ENCODE measurements around the gene UPK2. TPM values are rescaled to one million over a fixed set of nuclear protein-coding genes. Genes with fewer than 3 reads are reported as not detected.
A peak's percentile ranks its signal among the peaks of the same experiment; 100 is the strongest.
"Not testable (repeated sequence)": the region's sequence is repeated elsewhere in the genome, so short reads cannot be mapped to it uniquely, and the experiment has no call there.

UPK2 gene
- polyA plus RNA-seq, 6 donors from 2014 or later, result 0.33 to 0.43 (median 0.35) TPM; not detected in 3

DNA sequence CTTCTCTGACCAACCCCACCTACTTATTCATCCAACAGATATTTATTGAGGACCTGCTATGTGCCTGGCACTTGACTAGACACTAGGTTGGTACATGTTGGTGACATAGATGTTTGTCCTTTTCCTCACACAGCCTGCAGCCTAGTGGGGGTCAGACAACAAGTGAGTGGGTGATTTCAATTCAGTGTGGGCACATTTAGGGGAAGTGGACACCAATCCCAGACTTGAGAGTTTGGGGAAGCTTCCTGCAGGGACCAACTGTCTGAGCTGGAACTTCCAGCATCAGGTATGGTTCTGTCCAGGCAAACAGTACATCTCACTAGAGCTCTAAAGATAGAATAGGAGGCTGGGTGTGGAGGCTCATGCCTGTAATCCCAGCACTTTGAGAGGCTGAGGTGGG, 24.5 kb upstream of the UPK2 start:
- no peak for ATAC-seq (ENCODE audit: low read depth in 2 of 2)
- Mint-ChIP-seq H3K4me3 (peak overlapping the region in 3 of 8 donors; percentile 55 to 95 (median 66)), H3K36me3 (peaks cover 0 to 1% of the 10 kb centered on the region in 2 donors)

DNA sequence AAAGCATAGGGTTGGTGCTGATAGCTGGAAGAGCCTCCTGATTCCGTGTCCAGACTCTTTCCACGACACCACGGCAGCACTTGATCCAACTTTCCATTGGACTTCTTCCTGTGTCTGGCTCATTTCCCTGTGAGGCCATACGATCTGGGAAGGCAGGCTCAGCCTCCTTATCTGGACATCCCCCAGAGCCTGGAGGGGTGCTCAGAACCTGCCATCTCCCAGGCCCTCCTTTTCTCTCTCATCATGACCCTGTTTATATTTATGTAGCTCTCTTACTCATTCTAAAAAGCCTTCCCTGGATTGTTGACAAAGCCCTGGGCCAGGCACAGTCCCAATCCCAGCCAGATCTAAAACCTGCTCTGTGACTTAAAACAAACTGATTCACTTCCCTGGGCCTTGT, 22.6 kb upstream of the UPK2 start:
- Mint-ChIP-seq H3K27me3 (peaks cover 0 to 1% (median 0%) of the 10 kb centered on the region in 3 donors), H3K4me3 (peak overlapping the region in 3 of 8 donors; percentile 16 to 56 (median 40)), H3K27ac (peak overlapping the region in 3 of 6 donors; percentile 20 to 53 (median 31)), H3K4me1 (peaks cover 29 to 59% (median 46%) of the 10 kb centered on the region in 3 donors), H3K9me3 (no peaks in the 10 kb centered on the region), H3K36me3 (no peaks in the 10 kb centered on the region)
- ATAC-seq (ENCODE audit: low read depth in 2 of 2), result no peak
- DNase-seq, result no peak

More for the DNA sequence above, 24.5 kb upstream of the UPK2 start:
- no peak for DNase-seq
- peaks cover 0 to 3% (median 0%) of the 10 kb centered on the region in 7 donors for H3K9me3 Mint-ChIP-seq
- peaks cover 39 to 77% (median 58%) of the 10 kb centered on the region in 3 donors for H3K4me1 Mint-ChIP-seq
- peak overlapping the region in 1 of 6 donors; percentile 100 for H3K27ac Mint-ChIP-seq
- peaks cover 0 to under 1% (median 0%) of the 10 kb centered on the region in 3 donors for H3K27me3 Mint-ChIP-seq

DNA sequence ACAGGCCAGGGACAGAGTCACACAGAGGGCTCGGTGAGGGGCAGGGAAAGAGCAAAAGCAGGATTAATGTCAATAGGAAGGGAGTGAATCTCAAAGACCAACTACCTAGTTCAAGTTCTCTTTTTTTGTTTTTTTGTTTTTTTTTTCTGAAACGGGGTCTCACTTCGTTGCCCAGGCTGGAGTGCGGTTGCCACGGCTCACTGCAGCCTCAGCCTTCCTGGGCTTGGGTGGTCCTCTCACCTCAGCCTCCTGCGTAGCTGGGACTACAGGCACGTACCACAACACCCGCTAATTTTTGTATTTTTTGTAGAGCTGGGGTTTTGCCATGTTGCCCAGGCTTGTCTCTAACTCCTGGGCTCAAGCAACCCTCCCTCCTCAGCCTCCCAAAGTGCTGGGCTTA, 20.7 kb upstream of the UPK2 start:
- no peaks in the 10 kb centered on the region for H3K36me3 Mint-ChIP-seq
- H3K9me3 Mint-ChIP-seq, result no peaks in the 10 kb centered on the region
- H3K27ac Mint-ChIP-seq, result peak overlapping the region; percentile 34 to 94 (median 80)
- peak overlapping the region; percentile 44 to 86 (median 74) for H3K4me3 Mint-ChIP-seq
- ATAC-seq (ENCODE audit: low read depth in 2 of 2) (peak; percentile 87 to 90), DNase-seq (peak; percentile 67)
- peaks cover 0 to 5% (median 4%) of the 10 kb centered on the region in 3 donors for H3K27me3 Mint-ChIP-seq
- peaks cover 29 to 66% (median 44%) of the 10 kb centered on the region in 3 donors for H3K4me1 Mint-ChIP-seq

DNA sequence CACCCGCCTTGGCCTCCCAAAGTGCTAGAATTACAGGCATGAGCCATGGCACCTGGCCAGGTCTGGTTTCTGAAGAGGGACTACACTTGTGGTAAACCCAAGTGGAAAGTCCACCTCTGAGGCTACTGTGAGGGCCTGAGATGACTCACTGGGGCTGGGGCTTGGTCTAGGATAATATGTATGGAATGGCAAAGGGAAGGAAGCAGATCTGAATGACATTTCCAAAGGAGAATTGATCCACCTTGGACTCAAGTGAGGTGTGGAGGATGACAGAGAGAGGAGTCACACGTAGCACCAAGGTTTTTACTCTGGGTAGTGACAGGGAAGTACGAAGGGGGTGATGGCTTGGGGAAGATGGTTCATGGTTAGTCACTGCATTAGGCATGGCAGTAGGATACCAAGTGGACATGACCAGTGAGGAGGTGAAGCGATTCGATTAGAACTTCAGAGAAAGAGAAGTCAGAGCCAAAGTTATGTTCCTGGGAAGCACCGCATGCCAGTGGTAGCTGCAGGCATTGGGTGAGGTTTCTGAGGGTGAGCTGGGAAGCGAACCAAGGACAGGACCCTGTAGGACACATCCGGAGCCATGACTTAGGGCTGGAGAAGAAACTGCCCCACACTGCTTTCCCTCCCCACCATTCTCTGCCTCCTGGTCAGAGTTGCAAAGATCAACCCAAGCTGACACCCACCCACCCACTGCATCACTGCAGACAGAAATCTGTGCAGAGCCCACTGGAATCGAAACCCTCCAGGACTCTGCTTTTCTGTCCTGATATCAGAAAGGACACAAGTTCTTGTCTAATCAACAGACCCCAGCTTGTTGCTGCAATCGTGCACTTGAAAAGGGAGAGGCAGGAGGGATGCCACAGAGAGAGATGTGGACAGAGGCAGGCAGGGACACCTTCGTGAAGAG, 17.4 kb upstream of the UPK2 start:
- no peak for DNase-seq
- Mint-ChIP-seq H3K27ac (peak overlapping the region in 2 of 6 donors; percentile 17 to 95), H3K4me3 (peak overlapping the region in 1 of 8 donors; percentile 31)

GRCh38 chr11:118939404-118939915, 16.6 kb upstream of the UPK2 start:
- Mint-ChIP-seq H3K4me3 (no peak overlapping the region), H3K36me3 (no peaks in the 10 kb centered on the region), H3K9me3 (no peaks in the 10 kb centered on the region), H3K27me3 (peaks cover 0 to 10% (median 4%) of the 10 kb centered on the region in 3 donors), H3K27ac (peak overlapping the region in 2 of 6 donors; percentile 17 to 46), H3K4me1 (peaks cover 22 to 51% (median 37%) of the 10 kb centered on the region in 3 donors)
- ATAC-seq (ENCODE audit: low read depth in 2 of 2), result no peak
- no peak for DNase-seq

More for the DNA sequence above, 17.4 kb upstream of the UPK2 start:
- Mint-ChIP-seq H3K4me1 (peaks cover 22 to 57% (median 37%) of the 10 kb centered on the region in 3 donors), H3K36me3 (no peaks in the 10 kb centered on the region), H3K9me3 (no peaks in the 10 kb centered on the region), H3K27me3 (peaks cover 0 to 10% (median 4%) of the 10 kb centered on the region in 3 donors)
- ATAC-seq (ENCODE audit: low read depth in 2 of 2), result no peak

DNA sequence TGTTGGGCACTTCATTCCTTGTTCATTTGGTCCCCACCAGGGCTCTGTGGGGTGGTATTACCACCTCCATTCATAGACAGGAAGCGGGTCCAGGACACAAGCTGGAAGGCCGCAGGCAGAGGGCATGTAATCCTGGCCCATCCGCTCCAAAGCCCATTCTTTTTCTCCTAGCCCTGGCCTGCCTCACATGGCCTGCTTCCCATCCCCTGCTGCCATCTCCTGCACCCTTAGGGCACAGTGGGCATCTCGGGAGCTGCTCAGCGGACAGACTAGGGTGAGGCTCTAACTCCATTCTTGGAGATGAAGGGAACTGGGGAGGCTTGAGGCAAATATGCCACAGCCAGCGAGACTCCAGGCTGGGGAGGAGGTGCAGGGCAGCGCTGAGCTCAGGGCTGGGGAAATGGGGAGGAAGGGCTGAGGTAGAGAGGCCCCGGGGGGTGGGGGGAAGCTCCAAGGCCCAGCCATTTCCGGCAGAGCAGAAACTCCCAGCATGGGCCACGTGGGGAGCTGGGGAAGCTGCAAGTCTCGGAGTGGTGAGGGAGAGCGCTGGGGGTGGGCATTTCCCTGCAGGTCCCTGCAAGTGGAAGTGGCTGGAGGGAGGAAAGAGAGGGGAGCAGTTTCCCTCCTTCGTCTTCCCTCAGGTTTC, 16.0 kb upstream of the UPK2 start:
- H3K36me3 Mint-ChIP-seq, result no peaks in the 10 kb centered on the region
- ATAC-seq (ENCODE audit: low read depth in 2 of 2), result peak; percentile 39 to 55
- H3K4me3 Mint-ChIP-seq, result peak overlapping the region in 1 of 8 donors; percentile 3
- no peak for DNase-seq
- H3K9me3 Mint-ChIP-seq, result no peaks in the 10 kb centered on the region
- no peak overlapping the region for H3K27ac Mint-ChIP-seq
- peaks cover 0 to 10% (median 4%) of the 10 kb centered on the region in 3 donors for H3K27me3 Mint-ChIP-seq
- H3K4me1 Mint-ChIP-seq, result peaks cover 21 to 45% (median 35%) of the 10 kb centered on the region in 3 donors

- H3K9me3 Mint-ChIP-seq, result no peaks in the 10 kb centered on the region
- no peak for DNase-seq
- no peaks in the 10 kb centered on the region for H3K36me3 Mint-ChIP-seq
- peaks cover 0 to 17% (median 8%) of the 10 kb centered on the region in 3 donors for H3K27me3 Mint-ChIP-seq
- no peaks in the 10 kb centered on the region for H3K4me1 Mint-ChIP-seq
- no peak overlapping the region for H3K27ac Mint-ChIP-seq
- no peak overlapping the region for H3K4me3 Mint-ChIP-seq
- ATAC-seq (ENCODE audit: low read depth in 2 of 2), result no peak
Measured at GRCh38 chr11:118947091-118947490, 9.0 kb upstream of the UPK2 start.

DNA sequence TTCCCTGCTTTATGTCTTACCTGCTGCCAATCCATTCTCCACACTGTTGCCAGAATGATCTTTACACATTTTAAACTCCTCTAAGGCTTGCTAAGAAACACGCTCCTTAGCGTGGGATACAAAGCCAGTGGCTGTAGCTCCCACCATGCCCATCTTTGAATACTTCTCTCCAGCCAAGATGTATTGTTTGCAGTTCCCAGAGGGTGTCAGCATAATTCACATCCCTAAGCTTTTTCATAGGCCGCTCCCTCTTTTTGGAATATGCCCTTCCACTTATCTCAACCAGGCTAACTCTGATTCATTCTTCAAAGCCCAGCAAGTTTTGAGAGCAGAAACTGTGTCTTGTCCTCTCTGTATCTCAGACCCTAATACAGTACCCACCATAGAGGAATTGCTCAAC, 8.1 kb upstream of the UPK2 start:
- no peaks in the 10 kb centered on the region for H3K9me3 Mint-ChIP-seq

DNA sequence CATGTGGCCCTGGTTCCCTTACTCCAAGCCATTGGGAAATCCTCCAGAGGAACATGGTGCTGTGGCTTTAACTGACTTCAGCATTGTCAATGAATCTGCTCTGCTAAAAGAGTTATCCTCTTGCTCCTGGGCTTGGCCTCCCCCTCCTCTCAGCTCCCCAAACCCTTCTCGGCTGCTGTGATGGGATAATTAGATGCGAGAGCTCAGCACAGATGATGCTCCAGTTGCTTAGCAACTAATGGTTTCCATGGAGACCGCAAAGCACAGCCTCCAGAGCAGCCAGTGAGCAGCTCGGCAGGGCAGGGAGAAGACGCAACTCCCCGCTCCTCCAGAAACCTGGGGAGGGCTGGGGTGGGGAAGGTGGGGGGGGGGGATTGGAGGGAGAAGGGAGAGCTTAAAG, 2.8 kb upstream of the UPK2 start:
- H3K36me3 Mint-ChIP-seq, result no peaks in the 10 kb centered on the region
- ATAC-seq (ENCODE audit: low read depth in 2 of 2) (no peak), DNase-seq (no peak)
- H3K9me3 Mint-ChIP-seq, result no peaks in the 10 kb centered on the region
- peaks cover 9 to 11% (median 10%) of the 10 kb centered on the region in 3 donors for H3K4me1 Mint-ChIP-seq
- peaks cover 0 to 48% (median 38%) of the 10 kb centered on the region in 3 donors for H3K27me3 Mint-ChIP-seq
- H3K4me3 Mint-ChIP-seq, result no peak overlapping the region
- H3K27ac Mint-ChIP-seq, result no peak overlapping the region

More for the DNA sequence above, 8.1 kb upstream of the UPK2 start:
- Mint-ChIP-seq H3K27ac (no peak overlapping the region), H3K27me3 (peaks cover 0 to 20% (median 8%) of the 10 kb centered on the region in 3 donors), H3K4me3 (no peak overlapping the region), H3K36me3 (no peaks in the 10 kb centered on the region), H3K4me1 (no peaks in the 10 kb centered on the region)
- ATAC-seq (ENCODE audit: low read depth in 2 of 2) (no peak), DNase-seq (no peak)

DNA sequence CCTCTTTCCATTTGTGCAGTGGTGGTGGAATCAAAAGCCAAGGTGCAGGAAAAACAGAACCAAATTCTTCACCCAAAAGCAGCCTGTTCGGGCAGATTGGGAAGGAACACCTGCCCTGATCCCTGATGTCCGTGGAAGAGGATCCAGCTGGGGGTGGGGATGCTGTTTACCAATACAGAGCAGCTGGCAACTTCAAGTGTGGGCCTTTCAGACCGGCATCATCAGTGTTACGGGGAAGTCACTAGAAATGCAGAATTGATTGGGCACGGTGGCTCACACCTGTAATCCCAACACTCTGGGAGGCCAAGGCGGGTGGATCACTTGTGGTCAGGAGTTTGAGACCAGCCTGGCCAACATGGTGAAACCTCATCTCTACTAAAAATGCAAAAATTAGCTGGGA, 2.1 kb upstream of the UPK2 start:
- not testable (repeated sequence) for ATAC-seq (ENCODE audit: low read depth in 2 of 2); DNase-seq; H3K9me3 Mint-ChIP-seq; H3K4me3 Mint-ChIP-seq; H3K36me3 Mint-ChIP-seq; H3K27ac Mint-ChIP-seq
- Mint-ChIP-seq H3K27me3 (peaks cover 0 to 51% (median 38%) of the 10 kb centered on the region in 3 donors), H3K4me1 (peaks cover 9 to 11% (median 10%) of the 10 kb centered on the region in 3 donors)

DNA sequence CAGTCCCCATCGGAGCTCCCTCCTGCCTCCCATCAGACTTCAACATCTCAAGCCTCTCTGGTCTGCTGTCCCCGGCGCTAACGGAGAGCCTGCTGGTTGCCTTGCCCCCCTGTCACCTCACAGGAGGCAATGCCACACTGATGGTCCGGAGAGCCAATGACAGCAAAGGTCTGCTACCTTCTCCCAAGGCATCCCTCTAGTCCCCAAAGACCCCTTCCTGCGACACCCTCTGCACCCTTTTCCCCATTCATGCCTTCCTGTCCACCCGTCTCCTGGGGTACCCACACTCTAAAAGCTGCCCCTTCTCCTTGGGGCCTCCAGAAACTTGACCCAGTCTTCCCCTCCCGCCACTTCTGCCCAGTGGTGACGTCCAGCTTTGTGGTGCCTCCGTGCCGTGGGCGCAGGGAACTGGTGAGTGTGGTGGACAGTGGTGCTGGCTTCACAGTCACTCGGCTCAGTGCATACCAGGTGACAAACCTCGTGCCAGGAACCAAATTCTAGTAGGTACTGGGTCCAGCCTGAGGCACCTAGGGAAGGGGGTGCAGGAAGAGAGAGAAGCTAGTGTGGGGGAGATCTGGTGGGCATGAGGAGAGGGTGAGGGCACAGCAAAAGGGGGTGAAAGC, 860 bp downstream of the UPK2 start:
- ATAC-seq (ENCODE audit: low read depth in 2 of 2), result peak; percentile 16 to 17
- H3K4me1 Mint-ChIP-seq, result peaks cover 9 to 11% (median 10%) of the 10 kb centered on the region in 3 donors
- H3K9me3 Mint-ChIP-seq, result no peaks in the 10 kb centered on the region
- peak overlapping the region in 1 of 8 donors; percentile 21 for H3K4me3 Mint-ChIP-seq
- peak overlapping the region in 1 of 6 donors; percentile 83 for H3K27ac Mint-ChIP-seq
- H3K27me3 Mint-ChIP-seq, result peaks cover 0 to 43% (median 30%) of the 10 kb centered on the region in 3 donors
- H3K36me3 Mint-ChIP-seq, result no peaks in the 10 kb centered on the region
- no peak for DNase-seq

DNA sequence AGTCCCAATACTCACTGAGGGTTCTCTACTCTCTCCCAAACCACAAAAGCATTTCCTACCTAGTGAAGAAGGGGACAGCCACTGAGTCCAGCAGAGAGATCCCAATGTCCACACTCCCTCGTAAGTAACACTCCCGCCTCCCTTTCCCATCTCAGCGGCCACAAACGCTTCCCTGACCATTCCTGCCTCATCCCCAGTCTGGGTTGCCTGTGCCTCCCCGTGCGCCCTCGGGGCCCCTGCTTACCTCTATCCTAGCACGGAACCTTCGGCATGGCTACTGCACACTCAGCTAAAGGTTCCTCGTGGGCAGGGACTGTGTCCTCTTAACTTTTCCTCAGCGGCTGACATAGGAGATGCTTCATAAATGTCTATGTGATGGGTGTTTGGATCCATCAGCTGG, 1.5 kb downstream of the UPK2 start:
- Mint-ChIP-seq H3K4me3 (no peak overlapping the region), H3K27ac (peak overlapping the region in 3 of 6 donors; percentile 56 to 72 (median 70)), H3K36me3 (no peaks in the 10 kb centered on the region), H3K4me1 (peaks cover 9 to 11% (median 10%) of the 10 kb centered on the region in 3 donors), H3K9me3 (no peaks in the 10 kb centered on the region), H3K27me3 (peaks cover 4 to 43% (median 30%) of the 10 kb centered on the region in 3 donors)
- DNase-seq, result no peak
- ATAC-seq (ENCODE audit: low read depth in 2 of 2), result no peak

DNA sequence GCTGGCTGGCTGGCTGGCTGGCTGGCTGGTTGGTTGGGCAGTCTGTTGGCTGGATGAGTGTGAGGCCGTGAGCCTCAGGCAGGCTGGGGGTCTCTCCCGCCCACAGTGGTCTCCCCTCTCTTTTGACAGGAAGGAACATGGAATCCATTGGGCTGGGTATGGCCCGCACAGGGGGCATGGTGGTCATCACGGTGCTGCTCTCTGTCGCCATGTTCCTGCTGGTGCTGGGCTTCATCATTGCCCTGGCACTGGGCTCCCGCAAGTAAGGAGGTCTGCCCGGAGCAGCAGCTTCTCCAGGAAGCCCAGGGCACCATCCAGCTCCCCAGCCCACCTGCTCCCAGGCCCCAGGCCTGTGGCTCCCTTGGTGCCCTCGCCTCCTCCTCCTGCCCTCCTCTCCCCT, 1.9 kb downstream of the UPK2 start:
- Mint-ChIP-seq H3K9me3 (no peaks in the 10 kb centered on the region), H3K4me1 (peaks cover 9 to 11% (median 10%) of the 10 kb centered on the region in 3 donors), H3K27ac (peak overlapping the region in 3 of 6 donors; percentile 44 to 77 (median 76)), H3K4me3 (peak overlapping the region in 1 of 8 donors; percentile 29), H3K27me3 (peaks cover 4 to 43% (median 27%) of the 10 kb centered on the region in 3 donors), H3K36me3 (no peaks in the 10 kb centered on the region)
- DNase-seq (no peak), ATAC-seq (ENCODE audit: low read depth in 2 of 2) (no peak)
